EH (cell line): Measurements from ENCODE around the gene DTWD1.
"Not testable (repeated sequence)": the region's sequence is repeated elsewhere in the genome, so short reads cannot be mapped to it uniquely, and the experiment has no call there.

Source experiments
- DNase-seq: peaks from one replicate; pipeline ENCODE4 v3.0.0-alpha.2; 2015; ENCODE audit warnings: low read depth

DTWD1 gene, protein sequence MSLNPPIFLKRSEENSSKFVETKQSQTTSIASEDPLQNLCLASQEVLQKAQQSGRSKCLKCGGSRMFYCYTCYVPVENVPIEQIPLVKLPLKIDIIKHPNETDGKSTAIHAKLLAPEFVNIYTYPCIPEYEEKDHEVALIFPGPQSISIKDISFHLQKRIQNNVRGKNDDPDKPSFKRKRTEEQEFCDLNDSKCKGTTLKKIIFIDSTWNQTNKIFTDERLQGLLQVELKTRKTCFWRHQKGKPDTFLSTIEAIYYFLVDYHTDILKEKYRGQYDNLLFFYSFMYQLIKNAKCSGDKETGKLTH

DNA sequence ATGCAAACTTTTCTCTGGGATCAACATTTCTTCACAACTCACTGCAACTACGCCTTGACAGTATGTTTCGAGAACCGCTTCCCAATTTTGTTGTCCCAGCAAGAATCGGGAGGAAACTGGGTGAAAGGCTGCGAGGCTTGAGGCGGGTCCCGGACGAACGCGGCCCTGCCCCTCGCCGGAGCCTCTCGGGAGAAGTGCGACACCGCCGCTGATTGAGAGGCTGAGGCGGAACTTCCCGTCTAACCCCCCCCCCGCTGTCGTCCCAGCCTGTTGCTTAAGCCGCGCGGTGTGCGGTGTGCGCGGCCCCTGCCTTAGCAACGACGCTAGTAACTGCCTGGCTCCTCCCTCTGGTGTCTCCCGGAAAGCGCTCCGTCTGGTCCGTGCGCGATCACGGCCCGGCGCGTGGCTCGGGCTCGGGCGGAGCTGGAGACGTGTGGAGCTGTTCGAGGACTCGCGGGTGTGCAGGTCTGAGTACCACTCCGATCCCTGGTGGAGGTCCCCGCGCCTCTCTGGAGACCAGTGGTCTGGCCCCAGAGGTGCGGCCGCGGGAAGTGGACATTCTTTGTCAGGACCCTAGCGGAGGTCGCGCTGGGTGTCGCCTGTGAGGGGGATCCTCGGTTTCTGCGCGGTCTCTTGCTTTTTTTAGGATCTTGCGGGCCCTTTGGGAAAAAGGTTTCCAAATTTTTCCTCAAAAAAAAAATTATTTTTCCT, at the start of gene DTWD1, which contains the start of gene FAM227B:
Gene DTWD1, plus strand, starts transcription at position 391 of the 711 bp plus-strand sequence. CDS start 4,120 bp downstream, outside the sequence.
Gene FAM227B, minus strand, starts transcription at position 161 of the 711 bp plus-strand sequence. CDS start 5,647 bp downstream, outside the sequence.
- peak; percentile 98 for DNase-seq

DNA sequence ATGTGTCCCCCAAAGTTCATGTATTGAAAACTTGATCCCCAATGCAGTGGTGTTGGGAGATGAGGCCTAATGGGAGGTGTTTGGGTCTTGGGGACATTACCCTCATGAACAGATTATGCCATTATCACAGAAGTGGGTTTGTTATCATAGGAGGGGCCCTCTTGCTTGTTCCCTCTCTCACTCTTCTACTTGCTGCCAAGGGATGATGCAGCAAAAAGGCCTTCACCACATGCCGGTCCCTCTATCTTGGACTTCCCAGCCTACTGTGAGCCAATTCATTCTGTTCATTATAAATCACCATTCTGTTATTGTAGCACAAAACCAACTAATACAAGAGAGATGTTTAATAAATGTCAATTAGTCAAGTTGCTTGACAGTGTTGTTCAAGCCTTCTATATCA, 47.4 kb upstream of the DTWD1 start:
- no peak for DNase-seq

DNA sequence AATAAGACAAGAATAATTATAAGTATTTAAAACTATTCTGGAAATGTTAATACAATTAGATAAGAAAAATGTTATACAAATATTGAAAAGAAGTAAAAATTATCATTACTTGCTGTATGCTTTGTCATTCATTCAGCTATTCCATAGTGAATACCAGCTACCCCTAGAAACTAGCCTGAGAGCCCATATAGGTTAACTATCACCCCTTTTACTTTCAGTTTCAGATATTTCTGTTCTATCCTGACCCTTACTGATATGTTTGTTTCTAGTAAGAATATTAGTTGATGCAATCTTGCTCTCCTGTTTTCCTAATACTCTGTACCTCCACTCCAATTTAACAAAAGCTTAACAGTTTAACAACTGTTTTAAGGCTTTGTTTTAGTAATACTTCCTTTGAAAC, 31.8 kb upstream of the DTWD1 start:
- peak; percentile 0 for DNase-seq

DNA sequence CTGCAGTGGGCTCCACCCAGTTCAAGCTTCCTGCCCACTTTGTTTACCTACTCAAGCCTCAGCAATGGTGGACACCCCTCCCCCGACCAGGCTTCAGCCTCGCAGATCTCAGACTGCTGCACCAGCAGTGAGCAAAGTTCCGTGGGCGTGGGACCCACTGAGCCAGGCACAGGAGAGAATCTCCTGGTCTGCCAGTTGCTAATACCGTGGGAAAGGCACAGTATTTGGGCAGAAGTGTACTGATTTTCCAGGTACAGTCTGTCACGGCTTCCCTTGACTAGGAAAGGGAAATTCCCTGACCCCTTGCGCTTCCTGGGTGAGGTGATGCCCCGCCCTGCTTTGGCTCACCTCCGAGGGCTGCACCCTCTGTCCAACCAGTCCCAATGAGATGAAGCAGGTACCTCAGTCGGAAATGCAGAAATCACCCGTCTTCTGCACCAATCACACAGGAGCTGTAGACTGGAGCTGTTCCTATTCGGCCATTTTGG, 28.0 kb upstream of the DTWD1 start:
- DNase-seq = not testable (repeated sequence)

DNA sequence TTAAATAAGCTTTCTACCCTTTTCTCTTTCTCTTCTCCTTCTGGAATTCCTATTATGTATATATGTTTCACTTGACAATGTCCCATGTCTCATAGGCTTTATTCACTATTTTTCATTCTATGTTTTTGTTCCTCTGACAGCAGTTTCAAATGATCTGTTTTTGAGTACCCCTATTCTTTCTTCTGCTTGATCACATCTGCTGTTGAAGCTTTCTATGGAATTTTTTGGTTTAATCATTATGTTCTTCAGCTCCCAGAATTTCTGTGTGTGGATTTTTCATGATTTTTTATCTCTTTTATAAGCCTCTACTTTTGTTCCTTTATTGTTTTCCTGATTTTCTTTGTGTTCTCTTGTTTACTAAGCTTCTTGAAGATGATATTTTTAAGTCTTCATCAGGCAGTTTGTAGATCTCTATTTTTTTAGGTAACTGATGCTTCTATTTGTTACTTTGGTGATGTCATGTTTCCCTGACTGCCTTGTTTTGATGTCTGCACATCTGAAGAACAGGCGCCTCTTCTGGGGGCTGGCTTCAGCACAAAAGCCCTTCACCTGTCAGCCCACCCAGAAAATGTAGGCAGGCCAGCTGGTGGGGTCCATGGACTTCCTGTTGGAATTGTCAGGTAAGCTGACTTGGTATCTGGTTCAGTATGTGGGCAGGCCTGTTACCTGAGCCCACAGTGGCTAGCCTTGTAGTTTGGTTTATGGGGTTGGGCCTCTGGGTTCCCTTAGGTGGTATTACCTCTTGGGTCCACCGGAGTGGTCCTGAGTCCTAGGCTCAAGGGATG, 16.0 kb upstream of the DTWD1 start:
- no peak for DNase-seq

DNA sequence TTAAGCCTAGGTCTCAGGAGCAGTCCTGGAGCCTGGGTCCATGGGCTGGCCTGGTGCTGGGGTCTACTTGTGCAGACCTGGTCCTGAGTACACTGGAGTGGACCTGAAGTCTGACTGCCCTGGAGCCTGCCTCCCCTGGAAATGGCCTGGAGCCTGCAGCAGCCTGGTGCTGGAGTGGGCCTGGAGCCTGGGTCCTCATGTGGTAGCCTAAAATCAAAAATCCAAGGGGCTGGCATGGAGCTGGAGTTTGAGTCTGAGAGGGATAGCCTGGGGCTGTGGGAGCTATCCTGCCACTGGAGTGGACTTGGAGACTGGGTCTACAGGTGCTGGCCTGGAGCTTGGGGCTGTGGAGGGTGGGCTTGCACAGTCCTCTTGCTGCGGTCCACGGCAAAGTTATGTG, 15.3 kb upstream of the DTWD1 start:
- DNase-seq = no peak

DNA sequence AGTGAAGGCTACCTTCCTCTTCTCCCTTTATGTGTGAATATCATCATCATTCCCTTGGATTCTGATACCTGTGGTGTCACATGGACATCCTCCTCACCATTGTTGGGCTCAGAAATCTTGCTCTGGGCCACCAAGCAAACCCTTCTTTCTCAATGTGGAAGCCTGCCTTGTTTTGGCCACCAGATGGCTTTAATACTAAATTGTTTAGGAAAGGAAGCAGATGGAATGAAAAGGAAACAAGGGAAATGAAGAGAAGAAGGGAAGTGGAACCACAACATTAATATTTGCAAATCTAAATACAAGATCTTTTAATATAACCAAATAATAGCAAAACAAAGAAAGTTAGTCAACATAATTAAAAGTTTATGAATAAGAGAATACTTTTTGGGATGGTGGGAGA, 14.3 kb upstream of the DTWD1 start:
- peak; percentile 10 for DNase-seq

DNA sequence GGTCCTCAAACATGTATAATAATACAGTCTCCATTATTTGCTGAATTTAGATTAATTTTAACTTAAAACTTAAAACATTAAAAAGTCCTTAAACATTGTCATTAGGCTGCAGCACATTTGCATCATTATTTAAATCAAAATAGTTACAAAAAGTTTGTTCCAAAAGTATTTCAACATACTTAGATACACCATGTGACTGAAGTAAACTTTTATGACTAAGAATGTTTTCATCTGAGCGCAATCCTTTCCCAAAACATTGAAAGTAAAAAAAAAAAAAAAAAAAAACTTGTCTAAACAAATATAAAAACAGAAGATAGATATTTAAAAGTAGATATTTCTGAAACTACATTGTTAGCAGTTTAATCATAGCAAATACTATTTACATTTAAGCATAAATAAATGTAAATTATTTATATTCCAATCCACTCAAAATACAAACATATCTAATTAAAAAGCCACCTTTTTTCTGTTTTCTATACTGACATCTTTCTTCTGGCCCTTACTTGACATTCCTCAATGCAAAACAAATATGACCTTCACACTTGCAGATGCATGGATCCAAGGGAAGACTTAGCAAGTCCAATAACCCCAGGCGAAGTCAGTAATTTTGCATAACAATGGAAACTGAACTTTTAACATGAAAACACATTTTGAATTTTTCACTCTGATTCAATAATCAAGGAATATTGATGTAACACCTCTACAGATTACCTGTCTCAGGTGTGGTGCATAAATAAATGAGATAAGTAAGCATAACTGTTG, 10.5 kb upstream of the DTWD1 start:
- DNase-seq = no peak

DNA sequence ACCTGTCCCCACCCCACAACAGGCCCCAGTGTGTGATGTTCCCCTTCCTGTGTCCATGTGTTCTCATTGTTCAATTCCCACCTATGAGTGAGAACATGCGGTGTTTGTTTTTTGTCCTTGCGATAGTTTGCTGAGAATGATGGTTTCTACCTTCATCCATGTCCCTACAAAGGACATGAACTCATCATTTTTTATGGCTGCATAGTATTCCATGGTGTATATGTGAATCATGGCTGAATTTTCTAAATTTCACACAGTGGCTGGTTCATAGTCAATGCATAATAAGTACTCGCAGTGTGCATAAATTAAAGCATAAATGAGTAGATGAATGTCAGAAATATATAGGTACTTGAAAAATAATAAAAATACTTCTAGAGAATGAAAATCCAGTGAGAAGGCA, 8.6 kb upstream of the DTWD1 start:
- not testable (repeated sequence) for DNase-seq

DNA sequence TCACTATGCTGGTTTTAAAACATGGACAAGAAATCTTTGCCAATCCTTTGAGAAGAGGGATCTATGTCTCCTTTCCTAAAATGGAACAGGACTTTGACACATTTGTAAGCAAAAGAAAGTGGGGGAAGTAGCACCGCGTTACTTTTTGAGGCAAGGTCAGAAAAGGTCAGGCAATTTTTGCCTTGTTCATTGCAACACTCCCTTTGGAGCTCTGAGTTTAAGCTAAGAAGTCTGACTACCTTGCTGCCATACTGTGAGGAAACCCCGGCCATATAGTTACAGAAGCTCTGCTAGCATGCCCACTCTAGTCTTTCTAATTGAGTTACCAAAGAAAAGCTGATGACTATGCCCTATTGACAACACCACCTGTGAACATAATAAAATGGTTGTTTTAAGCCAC, 1.6 kb upstream of the DTWD1 start:
- no peak for DNase-seq

DNA sequence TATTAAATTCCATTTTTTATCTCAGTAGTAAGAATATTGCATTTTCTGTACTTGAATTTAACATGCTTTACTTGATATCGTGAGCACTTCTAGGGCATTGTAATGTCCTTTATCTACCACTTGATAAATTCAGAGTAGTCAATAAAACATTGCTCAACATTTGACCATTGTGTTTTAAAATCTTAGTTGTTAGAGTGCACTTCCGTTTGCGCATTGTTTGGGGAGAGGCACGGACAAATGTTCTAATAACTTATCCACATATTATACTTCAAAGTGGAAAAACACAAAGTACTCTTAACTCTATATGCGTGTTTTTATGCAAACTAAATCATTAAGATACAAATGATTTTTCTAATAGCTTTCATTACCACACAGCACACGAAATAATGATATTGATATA, 649 bp upstream of the DTWD1 start:
- peak; percentile 42 for DNase-seq

DNA sequence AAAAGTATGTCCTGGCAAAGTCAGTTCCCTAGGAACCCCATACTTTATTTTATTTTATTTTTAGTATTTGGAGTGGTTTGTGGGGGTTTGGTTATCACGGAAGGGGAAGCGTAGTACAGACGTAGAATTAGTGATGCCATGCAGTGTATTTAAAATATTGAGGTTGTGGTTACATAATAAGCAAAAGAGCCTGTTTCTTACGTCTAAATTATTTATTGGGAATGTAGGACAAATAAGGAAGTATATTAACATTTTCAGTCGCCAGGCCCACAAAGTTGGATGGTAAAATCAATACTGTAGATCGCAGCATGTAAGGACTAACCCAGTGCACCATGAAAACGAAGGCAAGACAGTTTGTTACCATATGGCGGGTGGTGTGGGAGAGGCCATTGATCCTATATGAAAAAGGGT, 558 bp downstream of the DTWD1 start:
- DNase-seq = peak; percentile 24

DNA sequence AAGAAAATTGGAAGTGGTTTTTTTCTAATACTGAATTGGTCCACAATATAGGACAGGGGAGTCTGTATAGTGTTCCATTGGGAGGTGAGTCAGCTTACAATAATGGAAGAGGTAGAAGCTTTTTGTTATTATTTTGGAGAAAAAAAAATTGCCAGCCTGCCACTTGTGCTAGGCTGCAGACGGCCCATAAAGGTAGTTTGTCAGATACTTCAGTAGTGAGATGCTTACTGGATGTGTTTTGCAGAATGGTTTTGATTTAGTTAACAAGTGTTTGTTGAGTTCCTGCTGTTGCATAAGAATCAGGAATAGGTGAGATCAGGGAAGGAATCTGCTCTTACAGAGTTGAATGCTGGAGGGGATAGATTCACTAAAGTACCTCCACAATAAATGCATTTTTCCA, 1.0 kb downstream of the DTWD1 start:
- no peak for DNase-seq

DNA sequence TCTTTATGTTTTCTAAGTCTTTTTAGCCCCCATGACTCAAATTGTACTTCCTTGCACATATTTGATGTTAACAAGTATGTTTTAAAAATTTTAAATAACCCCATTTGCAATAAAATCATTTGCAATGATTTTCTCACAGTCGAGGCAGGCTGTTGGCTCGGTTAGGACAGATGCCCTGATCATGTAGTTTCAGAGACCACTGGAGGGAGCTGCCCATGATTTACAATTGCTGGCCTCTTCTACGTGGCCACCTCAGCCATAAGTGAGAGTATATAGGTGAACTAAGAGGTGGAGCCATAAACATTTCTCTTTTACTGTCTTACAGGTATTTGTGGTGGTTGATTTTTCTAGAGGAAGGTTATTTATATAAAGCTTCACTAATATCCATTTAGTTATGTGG, 1.7 kb downstream of the DTWD1 start:
- no peak for DNase-seq

DNA sequence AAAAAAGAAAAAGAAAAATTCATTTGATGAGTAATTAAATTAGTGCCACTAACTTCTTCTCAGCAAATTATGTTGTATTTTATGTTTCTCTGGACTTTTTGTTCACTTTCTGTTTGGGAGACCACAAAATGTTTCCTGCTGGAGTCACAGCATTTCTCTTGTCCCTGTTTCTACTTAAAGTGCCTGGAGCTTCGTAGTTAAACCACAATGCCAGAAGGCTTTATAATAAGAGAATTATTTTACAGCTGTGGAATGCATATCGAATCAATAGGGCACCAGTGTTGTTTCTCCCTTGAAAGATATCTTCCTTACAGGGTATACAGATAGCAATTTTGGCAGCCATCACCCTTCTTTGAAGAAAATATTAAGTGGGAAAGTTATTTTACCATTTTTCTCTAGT, 3.2 kb downstream of the DTWD1 start:
- peak; percentile 96 for DNase-seq

DNA sequence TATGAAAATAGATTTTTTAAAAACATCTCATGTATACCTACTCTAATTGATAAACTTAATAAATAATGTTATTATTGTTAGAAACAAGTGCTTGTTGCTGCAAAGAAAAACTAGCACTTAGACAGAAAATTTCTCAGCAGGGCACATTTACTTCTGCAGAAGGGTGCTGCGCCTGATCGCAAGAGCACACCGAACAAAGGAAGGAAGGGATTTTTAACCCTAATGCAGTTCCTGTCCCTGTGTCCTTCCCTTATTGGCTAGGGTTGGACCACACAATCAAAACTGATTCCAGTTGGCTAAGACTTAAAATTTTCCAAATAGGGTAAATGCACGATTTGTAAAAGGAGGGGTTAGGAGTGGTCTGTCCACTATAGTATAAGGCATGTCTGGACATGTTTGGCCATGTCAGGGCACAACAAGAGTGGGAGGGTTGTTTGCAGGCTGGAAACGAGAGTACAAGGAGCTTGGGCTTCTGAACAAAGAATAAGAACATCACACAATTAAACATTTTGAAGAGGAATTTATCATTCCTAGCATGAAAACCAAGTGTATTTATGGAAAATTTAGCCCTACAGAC, 4.7 kb downstream of the DTWD1 start:
- DNase-seq = no peak

DNA sequence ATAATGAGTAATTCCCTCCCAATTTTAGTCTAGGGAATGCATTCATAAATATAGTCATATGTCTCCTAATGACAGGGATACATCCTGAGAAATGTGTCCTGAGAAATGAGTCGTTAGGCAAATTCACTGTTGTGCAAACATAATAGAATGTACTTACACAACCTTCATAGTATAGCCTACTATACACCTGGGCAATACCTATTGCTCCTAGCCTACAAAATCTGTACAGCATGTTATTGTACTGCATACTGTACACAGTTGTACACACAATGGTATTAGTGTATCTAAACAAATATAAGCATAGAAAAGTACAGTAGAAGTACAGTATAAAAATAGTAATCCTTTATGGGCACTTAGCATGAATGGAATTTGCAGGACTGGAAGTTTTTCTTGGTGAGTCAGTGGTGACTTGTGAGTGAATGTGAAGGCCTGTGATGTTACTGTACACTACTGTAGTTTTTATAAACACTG, 6.6 kb downstream of the DTWD1 start:
- DNase-seq = peak; percentile 95

DNA sequence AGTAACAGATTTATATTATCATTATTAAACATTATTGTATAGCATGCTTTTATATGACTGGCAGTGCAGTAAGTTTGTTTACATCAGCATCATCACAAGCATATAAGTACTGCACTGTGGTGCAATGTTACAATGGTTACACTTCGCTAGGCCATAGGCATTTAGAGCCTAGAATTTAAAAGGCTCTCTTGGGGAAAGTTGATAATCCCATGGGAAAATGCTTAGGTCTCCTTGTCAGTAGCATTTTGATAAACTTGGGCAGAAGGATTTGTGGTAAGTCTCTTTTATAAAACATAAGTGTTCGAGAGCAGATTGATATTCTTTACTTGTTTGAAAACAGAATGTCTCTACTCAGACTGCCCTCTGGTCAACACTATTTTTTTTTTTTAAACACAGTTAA, 7.5 kb downstream of the DTWD1 start:
- DNase-seq = no peak

DNA sequence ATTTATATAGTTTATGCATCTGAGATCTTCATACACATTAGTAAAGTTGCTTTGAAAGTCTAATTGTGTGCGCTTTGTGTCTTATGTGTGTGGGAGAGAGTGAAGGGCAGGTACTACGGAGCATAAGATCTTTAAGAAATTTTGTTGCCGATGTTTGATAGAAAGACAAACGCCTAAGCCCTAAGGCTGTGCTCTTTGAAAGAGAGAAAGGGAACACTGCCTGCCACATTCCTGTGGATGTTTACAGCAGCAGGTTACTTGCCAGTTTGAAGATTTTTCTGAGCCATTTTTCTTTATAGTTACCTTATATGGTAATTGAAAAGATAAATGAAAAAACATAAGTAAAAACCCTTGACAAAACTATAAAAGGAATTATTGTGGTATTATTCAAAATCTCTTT, 17.0 kb downstream of the DTWD1 start:
- DNase-seq = no peak

DNA sequence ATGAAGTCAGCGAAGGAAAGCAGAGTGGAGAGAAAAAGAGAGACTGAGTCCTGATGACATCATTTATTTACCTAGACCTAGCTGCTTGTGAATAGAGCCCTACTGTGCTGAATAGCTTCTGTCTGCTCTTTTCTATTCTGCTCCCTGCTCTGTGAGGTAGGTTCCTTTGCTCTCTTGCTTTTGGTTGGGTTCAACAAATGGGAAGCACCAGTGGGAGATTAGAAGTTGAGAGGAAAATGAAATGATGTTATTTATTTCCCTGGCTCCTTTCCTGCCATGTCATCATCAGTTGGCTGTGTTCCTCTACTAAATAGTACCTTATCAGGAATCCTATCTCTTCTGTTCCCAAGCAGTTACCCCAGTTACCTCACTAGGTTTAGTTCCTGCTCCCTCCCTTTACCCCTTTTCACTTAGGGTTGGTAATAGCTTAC, 23.5 kb downstream of the DTWD1 start:
- DNase-seq = peak; percentile 61

DNA sequence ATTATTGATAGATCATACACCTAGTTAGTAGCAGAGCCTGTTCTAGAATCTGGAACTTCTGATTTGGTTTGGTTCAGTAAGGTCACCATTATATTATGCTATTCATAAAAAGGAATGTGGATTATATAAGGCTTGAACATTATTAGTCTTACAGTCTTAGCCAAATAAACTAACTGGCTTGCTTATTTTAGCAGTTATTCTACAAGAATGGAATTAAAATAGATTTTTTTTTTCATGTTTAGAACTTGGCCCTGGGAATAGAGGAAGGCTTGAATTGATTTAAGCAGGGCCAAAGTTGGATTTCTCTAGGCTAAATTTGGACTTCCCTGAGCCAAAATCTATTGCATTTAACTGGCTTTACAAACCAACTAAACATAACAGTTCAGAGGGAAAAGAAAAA, 24.4 kb downstream of the DTWD1 start:
- peak; percentile 49 for DNase-seq
